Measurements from ENCODE around the gene SLC22A3.
"Not testable (repeated sequence)": the region's sequence is repeated elsewhere in the genome, so short reads cannot be mapped to it uniquely, and the experiment has no call there.

SLC22A3 gene

GRCh38 chr6:160442151-160442550 is 94.0 kb downstream of the SLC22A3 start:
- no peak for DNase-seq (ENCODE audit: low spot score)

- no peak for DNase-seq (ENCODE audit: low spot score)
Measured at GRCh38 chr6:160445130-160445529, 97.0 kb downstream of the SLC22A3 start.

GRCh38 chr6:160447350-160447749 is 99.2 kb downstream of the SLC22A3 start:
- no peak for DNase-seq (ENCODE audit: low spot score)

- not testable (repeated sequence) for DNase-seq (ENCODE audit: low spot score)
Measured at GRCh38 chr6:160449787-160450186, 101.6 kb downstream of the SLC22A3 start.

- DNase-seq (ENCODE audit: low spot score) = no peak
Measured at GRCh38 chr6:160450849-160451248, 102.7 kb downstream of the SLC22A3 start.

- DNase-seq (ENCODE audit: low spot score) = no peak
Measured at GRCh38 chr6:160454303-160454702, 106.1 kb downstream of the SLC22A3 start.

- no peak for DNase-seq (ENCODE audit: low spot score)
Measured at GRCh38 chr6:160455081-160455480, 106.9 kb downstream of the SLC22A3 start.

- peak; percentile 60 for DNase-seq (ENCODE audit: low spot score)
Measured at GRCh38 chr6:160455541-160456213, 107.5 kb downstream of the SLC22A3 start.

- no peak for DNase-seq (ENCODE audit: low spot score)
Measured at GRCh38 chr6:160456214-160456546, 108.0 kb downstream of the SLC22A3 start.

- DNase-seq (ENCODE audit: low spot score) = no peak
Measured at GRCh38 chr6:160457823-160458222, 109.6 kb downstream of the SLC22A3 start.

- DNase-seq (ENCODE audit: low spot score) = peak; percentile 38
Measured at GRCh38 chr6:160461641-160462040, 113.5 kb downstream of the SLC22A3 start.

- no peak for DNase-seq (ENCODE audit: low spot score)
Measured at GRCh38 chr6:160462116-160462515, 113.9 kb downstream of the SLC22A3 start.

- DNase-seq (ENCODE audit: low spot score) = peak; percentile 85
Measured at GRCh38 chr6:160462551-160463109, 114.5 kb downstream of the SLC22A3 start.

- no peak for DNase-seq (ENCODE audit: low spot score)
Measured at GRCh38 chr6:160464744-160465143, 116.6 kb downstream of the SLC22A3 start.

- not testable (repeated sequence) for DNase-seq (ENCODE audit: low spot score)
Measured at GRCh38 chr6:160467261-160467871, 119.2 kb downstream of the SLC22A3 start.

GRCh38 chr6:160469153-160469552 is 121.0 kb downstream of the SLC22A3 start:
- DNase-seq (ENCODE audit: low spot score) = no peak

- DNase-seq (ENCODE audit: low spot score) = not testable (repeated sequence)
Measured at GRCh38 chr6:160476056-160476455, 127.9 kb downstream of the SLC22A3 start.

- not testable (repeated sequence) for DNase-seq (ENCODE audit: low spot score)
Measured at GRCh38 chr6:160477072-160477471, 128.9 kb downstream of the SLC22A3 start.

- no peak for DNase-seq (ENCODE audit: low spot score)
Measured at GRCh38 chr6:160477901-160478300, 129.7 kb downstream of the SLC22A3 start.

GRCh38 chr6:160487116-160487515 is 138.9 kb downstream of the SLC22A3 start:
- DNase-seq (ENCODE audit: low spot score) = no peak

GRCh38 chr6:160489091-160489490 is 140.9 kb downstream of the SLC22A3 start:
- no peak for DNase-seq (ENCODE audit: low spot score)

- DNase-seq (ENCODE audit: low spot score) = no peak
Measured at GRCh38 chr6:160494576-160494975, 146.4 kb downstream of the SLC22A3 start.

- no peak for DNase-seq (ENCODE audit: low spot score)
Measured at GRCh38 chr6:160500639-160501038, 152.5 kb downstream of the SLC22A3 start.

Measured in kidney tubule cell (primary cell).